Ovary (tissue), 3 donors: ENCODE data around the gene ERC1.

ENCODE experiments used
- CTCF ChIP-seq, 3 donors: fragments of 450-650 bp in 2 of 3; fragments of 200-600 bp in 1 of 3; IDR thresholded peaks; one replicate each; pipeline versions ENCODE4 v1.5.1 to v1.8.0; 2016 to 2022; ENCODE audit warnings: antibody characterized with exemption in 3 of 3, mild to moderate bottlenecking in 1 of 3
- EP300 ChIP-seq: sonication (generic); formaldehyde crosslinking; IDR thresholded peaks from one replicate; pipeline ENCODE4 v1.6.1; 2017; ENCODE audit warnings: antibody characterized with exemption
- POLR2A ChIP-seq: fragments of 450-650 bp; IDR thresholded peaks from one replicate; pipeline ENCODE4 v1.6.1; 2017; ENCODE audit warnings: antibody characterized with exemption, mild to moderate bottlenecking, moderate library complexity
- donor health status: DM: no; HTN: no; CAD: no.

- TF ChIP-seq CTCF (IDR thresholded peaks at IDR 0.05) (no peak), POLR2A (no peak), EP300 (no peak)
Measured at GRCh38 chr12:1463073-1463905, 472.3 kb downstream of the ERC1 start.
